Measurements from ENCODE around the gene FCN1. TPM values are rescaled to one million over a fixed set of nuclear protein-coding genes. Genes with fewer than 3 reads are reported as not detected.

FCN1 gene
- total and polyA plus RNA-seq, 9 of the 15 experiments (the other 6 are each of a cell fraction or from before 2014, with no cell fraction given), result not detected

DNA sequence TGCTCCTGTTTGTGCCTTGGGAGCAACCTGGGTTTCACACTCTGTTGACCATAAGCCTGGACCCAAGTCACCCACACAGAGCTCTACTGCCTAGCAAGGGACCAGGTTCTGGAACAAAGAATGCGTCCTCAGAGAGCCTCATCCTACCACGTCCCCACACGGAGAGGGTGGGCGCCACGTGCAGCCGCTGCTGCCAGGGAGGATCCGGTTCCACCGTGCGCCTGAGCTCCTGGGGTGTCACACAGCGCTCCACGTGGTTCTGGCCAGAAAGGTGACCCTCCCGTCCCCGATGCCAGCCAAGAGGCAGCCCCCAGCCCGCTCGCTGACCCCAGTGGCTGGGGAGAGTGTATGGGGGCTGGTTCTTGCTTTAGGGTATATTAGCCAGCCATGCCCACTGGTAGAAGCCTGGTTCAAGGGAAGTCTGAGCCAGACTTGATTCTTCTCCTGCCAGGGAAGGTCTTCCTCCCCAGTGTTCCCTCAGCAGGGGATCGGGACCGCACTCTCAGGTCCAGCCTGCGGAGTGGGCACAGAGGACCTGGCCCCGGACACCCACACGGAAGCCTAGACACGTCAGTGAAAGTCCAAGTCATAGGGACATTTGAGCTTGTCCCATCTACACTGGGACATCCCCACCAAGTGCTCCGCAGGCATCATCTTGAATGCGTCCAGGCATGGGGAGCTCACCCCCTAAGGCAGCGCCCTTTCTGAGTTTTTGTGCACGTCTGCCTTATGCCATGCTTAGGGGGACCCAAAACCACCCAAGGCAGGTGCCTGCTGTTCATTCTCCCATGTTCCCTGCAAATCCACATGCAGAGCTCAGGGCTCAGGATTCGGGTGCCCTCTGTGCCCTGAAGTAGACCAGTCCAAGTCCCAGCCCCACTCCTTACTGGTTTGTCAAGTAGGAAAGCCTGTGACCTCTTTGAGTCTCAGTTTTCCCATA, 2.4 kb downstream of the FCN1 start:
- Histone ChIP-seq H3K4me2 (ENCODE audit: insufficient read depth, low read length) (no peak overlapping the region), H3K4me1 (replicated peaks in 1 of 2; ENCODE audit: control insufficient read depth in 2 of 2, insufficient read depth in 2 of 2, low read length in 2 of 2) (no peaks in the 10 kb centered on the region), H3K27me3 (ENCODE audit: control insufficient read depth in 2 of 2, insufficient read depth in 2 of 2, low read length in 2 of 2) (peaks cover 4 to 42% of the 10 kb centered on the region in 2 experiments; a peak in 4 of 5 replicates), H3K4me3 (no peak overlapping the region), H3K36me3 (ENCODE audit: control insufficient read depth, insufficient read depth, low read length) (no peaks in the 10 kb centered on the region), H3K9ac (ENCODE audit: insufficient read depth in 1 of 2, low read depth in 2 of 2, low read length in 2 of 2) (no peak overlapping the region; a peak in 1 of 4 replicates), H2AFZ (ENCODE audit: low read depth, low read length) (no peak overlapping the region), H3K9me1 (ENCODE audit: control insufficient read depth, insufficient read depth, low read length) (no peaks in the 10 kb centered on the region), H3K9me3 (replicated peaks; ENCODE audit: control insufficient read depth, insufficient read depth, low read depth, low read length) (no peaks in the 10 kb centered on the region), H3K79me2 (ENCODE audit: control insufficient read depth, insufficient read depth, low read length) (no peaks in the 10 kb centered on the region), H4K20me1 (replicated peaks; ENCODE audit: control insufficient read depth, insufficient read depth, low read length) (no peaks in the 10 kb centered on the region; the same call in none of the 2 replicates), H3K27ac (ENCODE audit: extremely low read depth, low read depth, low read length) (no peak overlapping the region)
- no TSS peak for BruUV-seq (replicated peaks)
- no peak for TF ChIP-seq MECOM (CRISPR knock-in tag; IDR thresholded peaks at IDR 0.05)
- no peak for TF ChIP-seq HMG20B (CRISPR knock-in tag; IDR thresholded peaks at IDR 0.05)
- TF ChIP-seq ZNF232 (CRISPR knock-in tag; IDR thresholded peaks at IDR 0.05), result no peak
- 0% methylated on average over 26 of the region's 26 CpGs for WGBS (ENCODE audit: insufficient coverage, low coverage, missing lambda C conversion rate)
- POLR2A ChIA-PET, result no interaction called here
- no peak for DNase-seq (ENCODE audit: extremely low read depth in 1 of 4, low spot score in 3 of 4)
- in situ Hi-C loops (cut with MboI), result no loop called here
- intact Hi-C loops (cut with micrococcal nuclease), result no loop called here
- no peak for ATAC-seq
- FAIRE-seq, result no peak
- CTCF ChIA-PET (ENCODE audit: low intra/inter-chr PET ratio), result no interaction called here

DNA sequence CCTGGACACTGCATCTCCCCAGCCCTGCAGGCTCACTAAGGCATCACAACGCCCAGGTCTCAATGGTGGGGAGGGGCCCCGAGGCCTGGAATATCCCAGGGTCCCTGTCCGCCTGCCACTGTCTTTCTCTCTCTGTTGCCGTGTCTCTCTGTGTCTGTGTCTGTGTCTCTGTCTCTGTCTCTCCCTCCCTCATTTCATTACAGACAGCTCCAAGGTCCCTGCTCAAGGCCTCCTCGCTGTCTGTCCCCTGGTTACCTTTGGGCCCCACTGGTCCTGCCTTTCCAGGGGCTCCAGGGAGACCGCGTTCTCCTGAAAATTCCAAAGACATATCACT, 3.2 kb downstream of the FCN1 start:
- in situ Hi-C loops (cut with MboI), result no loop called here
- no peaks in the 10 kb centered on the region for H3K36me3 ChIP-seq (ENCODE audit: control insufficient read depth, insufficient read depth, low read length)
- no peaks in the 10 kb centered on the region for H3K79me2 ChIP-seq (ENCODE audit: control insufficient read depth, insufficient read depth, low read length)
- H3K9me1 ChIP-seq (ENCODE audit: control insufficient read depth, insufficient read depth, low read length), result no peaks in the 10 kb centered on the region
- 4% methylated on average over 6 of the region's 7 CpGs for WGBS (ENCODE audit: insufficient coverage, low coverage, missing lambda C conversion rate)
- DNase-seq (ENCODE audit: extremely low read depth in 1 of 4, low spot score in 3 of 4), result no peak
- intact Hi-C loops (cut with micrococcal nuclease), result no loop called here
- no peak overlapping the region for H3K4me3 ChIP-seq
- H3K4me2 ChIP-seq (ENCODE audit: insufficient read depth, low read length), result no peak overlapping the region
- no peaks in the 10 kb centered on the region for H3K4me1 ChIP-seq (replicated peaks in 1 of 2; ENCODE audit: control insufficient read depth in 2 of 2, insufficient read depth in 2 of 2, low read length in 2 of 2)
- H3K9ac ChIP-seq (ENCODE audit: insufficient read depth in 1 of 2, low read depth in 2 of 2, low read length in 2 of 2), result no peak overlapping the region
- ChIA-PET CTCF (ENCODE audit: low intra/inter-chr PET ratio) (no interaction called here), POLR2A (no interaction called here)
- peaks cover 8 to 50% of the 10 kb centered on the region in 2 experiments; a peak in 4 of 5 replicates for H3K27me3 ChIP-seq (ENCODE audit: control insufficient read depth in 2 of 2, insufficient read depth in 2 of 2, low read length in 2 of 2)
- no peak for ATAC-seq
- no TSS peak for BruUV-seq (replicated peaks)
- FAIRE-seq, result no peak
- H4K20me1 ChIP-seq (replicated peaks; ENCODE audit: control insufficient read depth, insufficient read depth, low read length), result no peaks in the 10 kb centered on the region; the same call in none of the 2 replicates
- H3K27ac ChIP-seq (ENCODE audit: extremely low read depth, low read depth, low read length), result no peak overlapping the region
- no peak overlapping the region for H2AFZ ChIP-seq (ENCODE audit: low read depth, low read length)
- H3K9me3 ChIP-seq (replicated peaks; ENCODE audit: control insufficient read depth, insufficient read depth, low read depth, low read length), result no peaks in the 10 kb centered on the region
- TF ChIP-seq, protein P1, sequence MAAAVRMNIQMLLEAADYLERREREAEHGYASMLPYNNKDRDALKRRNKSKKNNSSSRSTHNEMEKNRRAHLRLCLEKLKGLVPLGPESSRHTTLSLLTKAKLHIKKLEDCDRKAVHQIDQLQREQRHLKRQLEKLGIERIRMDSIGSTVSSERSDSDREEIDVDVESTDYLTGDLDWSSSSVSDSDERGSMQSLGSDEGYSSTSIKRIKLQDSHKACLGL (CRISPR knock-in tag; IDR thresholded peaks at IDR 0.05; ENCODE audit: borderline replicate concordance, poor library complexity, severe bottlenecking), result no peak
- TF ChIP-seq ZNF785 (CRISPR knock-in tag; IDR thresholded peaks at IDR 0.05), result no peak
- no peak for TF ChIP-seq ZFX (CRISPR knock-in tag; IDR thresholded peaks at IDR 0.05)
- TF ChIP-seq EGR1 (conservative IDR thresholded peaks at IDR 0.05), result no peak
- TF ChIP-seq ZNF175 (CRISPR knock-in tag; IDR thresholded peaks at IDR 0.05; ENCODE audit: low read depth), result no peak
- TF ChIP-seq ZNF274 (IDR thresholded peaks at IDR 0.05; ENCODE audit: borderline replicate concordance, low read depth, low read length), result no peak
- no peak for TF ChIP-seq ZNF124 (CRISPR knock-in tag; IDR thresholded peaks at IDR 0.05)
- TF ChIP-seq, protein P2, sequence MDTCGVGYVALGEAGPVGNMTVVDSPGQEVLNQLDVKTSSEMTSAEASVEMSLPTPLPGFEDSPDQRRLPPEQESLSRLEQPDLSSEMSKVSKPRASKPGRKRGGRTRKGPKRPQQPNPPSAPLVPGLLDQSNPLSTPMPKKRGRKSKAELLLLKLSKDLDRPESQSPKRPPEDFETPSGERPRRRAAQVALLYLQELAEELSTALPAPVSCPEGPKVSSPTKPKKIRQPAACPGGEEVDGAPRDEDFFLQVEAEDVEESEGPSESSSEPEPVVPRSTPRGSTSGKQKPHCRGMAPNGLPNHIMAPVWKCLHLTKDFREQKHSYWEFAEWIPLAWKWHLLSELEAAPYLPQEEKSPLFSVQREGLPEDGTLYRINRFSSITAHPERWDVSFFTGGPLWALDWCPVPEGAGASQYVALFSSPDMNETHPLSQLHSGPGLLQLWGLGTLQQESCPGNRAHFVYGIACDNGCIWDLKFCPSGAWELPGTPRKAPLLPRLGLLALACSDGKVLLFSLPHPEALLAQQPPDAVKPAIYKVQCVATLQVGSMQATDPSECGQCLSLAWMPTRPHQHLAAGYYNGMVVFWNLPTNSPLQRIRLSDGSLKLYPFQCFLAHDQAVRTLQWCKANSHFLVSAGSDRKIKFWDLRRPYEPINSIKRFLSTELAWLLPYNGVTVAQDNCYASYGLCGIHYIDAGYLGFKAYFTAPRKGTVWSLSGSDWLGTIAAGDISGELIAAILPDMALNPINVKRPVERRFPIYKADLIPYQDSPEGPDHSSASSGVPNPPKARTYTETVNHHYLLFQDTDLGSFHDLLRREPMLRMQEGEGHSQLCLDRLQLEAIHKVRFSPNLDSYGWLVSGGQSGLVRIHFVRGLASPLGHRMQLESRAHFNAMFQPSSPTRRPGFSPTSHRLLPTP (IDR thresholded peaks at IDR 0.05; ENCODE audit: borderline replicate concordance, extremely low read depth, insufficient read length), result no peak
- TF ChIP-seq FOXA3 (CRISPR knock-in tag; conservative IDR thresholded peaks at IDR 0.05 in 1 of 2, IDR thresholded peaks at IDR 0.05 in 1 of 2), result no peak
